Endothelial cell of umbilical vein (primary cell): Measurements from ENCODE around the gene OXA1L. TPM values are rescaled to one million over a fixed set of nuclear protein-coding genes. Genes with fewer than 3 reads are reported as not detected.
A peak's percentile ranks its signal among the peaks of the same experiment; 100 is the strongest.

Experiments used
- Bru-seq: library from RNA; stranded (reverse); fragments of 400-500 nt; gene quantifications from one replicate; lab custom pipeline; 2021; lab: Mats Ljungman, UMichigan
- BruChase-seq, 2 experiments: library from RNA; stranded (reverse); fragments of 400-500 nt; gene quantifications; one replicate each; lab custom pipeline; 2021; lab: Mats Ljungman, UMichigan
- BruUV-seq: library from RNA; stranded (reverse); fragments of 400-500 nt; replicated peaks from 2 replicates; lab custom pipeline; 2021; lab: Mats Ljungman, UMichigan
- CTCF ChIA-PET: fragments of 300-600, 350-600 bp; sonication (Branson Sonifier 250); formaldehyde crosslinking; loops from one replicate; lab custom pipeline; 2021; ENCODE audit warnings: antibody characterized with exemption, inconsistent platforms; lab: Charles Lee
- POLR2A ChIA-PET: fragments of 300-600, 350-600 bp; sonication (Branson Sonifier 250); formaldehyde crosslinking; loops from one replicate; lab custom pipeline; 2021; ENCODE audit warnings: antibody characterized with exemption, inconsistent platforms; lab: Charles Lee
- DNase-seq: peaks from one replicate; pipeline ENCODE4 v3.0.0-alpha.2; 2011; ENCODE audit warnings: low read depth, low spot score
- FAIRE-seq: peaks from 2 replicates; lab custom pipeline; 2011; peaks lifted over from hg19 to GRCh38; lab: Jason Lieb, UNC
- H2AFZ ChIP-seq: 2 replicates; pipeline ENCODE4 v1.6.0; 2012; ENCODE audit warnings: low read depth, low read length, control low read depth, inconsistent platforms
- H3K27ac ChIP-seq: 2 replicates; pipeline ENCODE4 v1.5.1; 2011; ENCODE audit warnings: low read depth, mild to moderate bottlenecking, control low read depth, low read length, moderate library complexity; ENCODE audit not compliant: insufficient read depth
- H3K27me3 ChIP-seq, 2 experiments: 2 replicates each; pipeline versions ENCODE4 v1.6.0 to v1.6.1; 2011; ENCODE audit warnings: low read length in 2 of 2, mixed read lengths in 1 of 2; ENCODE audit not compliant: control insufficient read depth in 2 of 2, insufficient read depth in 2 of 2
- H3K36me3 ChIP-seq, 2 experiments: 2 replicates in 1 of 2; 3 replicates in 1 of 2; pipeline ENCODE4 v1.5.1; 2011; ENCODE audit warnings: low read length in 2 of 2, mild to moderate bottlenecking in 1 of 2, moderate library complexity in 1 of 2; ENCODE audit not compliant: control insufficient read depth in 2 of 2, insufficient read depth in 2 of 2; ENCODE audit errors: extremely low read depth in 1 of 2
- H3K4me1 ChIP-seq: 3 replicates; pipeline ENCODE4 v1.5.1; 2011; ENCODE audit warnings: mild to moderate bottlenecking, low read length; ENCODE audit not compliant: control insufficient read depth, insufficient read depth; ENCODE audit errors: extremely low read depth
- H3K4me2 ChIP-seq: 2 replicates; pipeline ENCODE4 v1.6.1; 2011; ENCODE audit warnings: low read length, control low read depth, mixed read lengths; ENCODE audit not compliant: insufficient read depth
- H3K4me3 ChIP-seq, 3 experiments: fragments of 200-600 bp in 1 of 3; sonication (generic), shearing (Covaris generic) in 1 of 3; replicated peaks in 1 of 3; 2 replicates each; pipeline ENCODE4 v1.5.1; 2011 to 2016; ENCODE audit warnings: control low read depth in 3 of 3, low read length in 3 of 3, mild to moderate bottlenecking in 2 of 3, inconsistent platforms in 1 of 3, low read depth in 1 of 3, moderate library complexity in 1 of 3; ENCODE audit not compliant: insufficient read depth in 1 of 3
- H3K79me2 ChIP-seq: 2 replicates; pipeline ENCODE4 v1.6.0; 2012; ENCODE audit warnings: low read length, inconsistent platforms; ENCODE audit not compliant: control insufficient read depth, insufficient read depth
- H3K9ac ChIP-seq: replicated peaks from 2 replicates; pipeline ENCODE3; 2011; ENCODE audit warnings: low read length, control low read depth; ENCODE audit not compliant: insufficient read depth; ENCODE audit errors: extremely low read depth
- H3K9me1 ChIP-seq: replicated peaks from 3 replicates; pipeline ENCODE4 v1.6.0; 2011; ENCODE audit warnings: mild to moderate bottlenecking, low read length; ENCODE audit not compliant: control insufficient read depth, insufficient read depth; ENCODE audit errors: extremely low read depth
- H3K9me3 ChIP-seq: replicated peaks from 2 replicates; pipeline ENCODE4 v1.5.1; 2012; ENCODE audit warnings: low read length, inconsistent platforms; ENCODE audit not compliant: control insufficient read depth, insufficient read depth
- H4K20me1 ChIP-seq: replicated peaks from 2 replicates; pipeline ENCODE3; 2011; ENCODE audit warnings: mild to moderate bottlenecking, low read length; ENCODE audit not compliant: control insufficient read depth, insufficient read depth; ENCODE audit errors: extremely low read depth
- CTCF ChIP-seq, 2 donors: IDR thresholded peaks; 1 replicate in 1 of 2; 2 replicates in 1 of 2; pipeline ENCODE4 v1.5.1; 2011; ENCODE audit warnings: low read length in 2 of 2, mild to moderate bottlenecking in 2 of 2, moderate library complexity in 2 of 2, control low read depth in 1 of 2, inconsistent platforms in 1 of 2, low read depth in 1 of 2; ENCODE audit not compliant: insufficient read depth in 1 of 2; ENCODE audit errors: extremely low read depth in 1 of 2
- EZH2 ChIP-seq: IDR thresholded peaks from 2 replicates; pipeline ENCODE4 v1.6.1; 2012; ENCODE audit warnings: borderline replicate concordance, low read depth, mild to moderate bottlenecking, moderate library complexity, low read length, inconsistent platforms; ENCODE audit not compliant: severe bottlenecking
- FOS ChIP-seq: IDR thresholded peaks from 2 replicates; pipeline ENCODE4 v1.6.1; 2011; ENCODE audit warnings: mild to moderate bottlenecking, low read length, moderate library complexity, borderline replicate concordance; ENCODE audit not compliant: insufficient read depth
- GATA2 ChIP-seq: IDR thresholded peaks from 2 replicates; pipeline ENCODE4 v1.7.0; 2011; ENCODE audit warnings: low read depth, mild to moderate bottlenecking, moderate library complexity, mixed read lengths, low read length; ENCODE audit not compliant: insufficient read length, insufficient read depth
- JUN ChIP-seq: IDR thresholded peaks from 2 replicates; pipeline ENCODE4 v1.6.1; 2011; ENCODE audit warnings: borderline replicate concordance, low read depth; ENCODE audit not compliant: insufficient read length, insufficient read depth
- MAX ChIP-seq: IDR thresholded peaks from 2 replicates; pipeline ENCODE4 v1.6.1; 2011; ENCODE audit not compliant: insufficient read depth, insufficient read length
- MYC ChIP-seq: IDR thresholded peaks from one replicate; pipeline ENCODE4 v1.6.1; 2011; ENCODE audit warnings: mild to moderate bottlenecking, low read depth, low read length
- POLR2A ChIP-seq: IDR thresholded peaks from 2 replicates; pipeline ENCODE4 v1.6.1; 2012; ENCODE audit warnings: low read depth, mild to moderate bottlenecking, control low read depth, low read length
- POLR2AphosphoS5 ChIP-seq: IDR thresholded peaks from 2 replicates; pipeline ENCODE4 v1.6.1; 2012; ENCODE audit warnings: low read depth, mild to moderate bottlenecking, control low read depth, low read length, moderate library complexity; ENCODE audit not compliant: insufficient read depth
- dilution Hi-C: fragments of 300-500 bp; cut with MboI; formaldehyde crosslinking; loops from one replicate; pipeline ENCODE4 v1.15.0; 2019; ENCODE audit warnings: low sequenced_read_pairs; ENCODE audit not compliant: extremely low pct_ligation_motif_present
- intact Hi-C: fragments of 100-400 bp; cut with micrococcal nuclease; formaldehyde crosslinking; loops from one replicate; pipeline ENCODE4 v1.10.0; 2022
- long read RNA-seq: library from polyadenylated mRNA; stranded (forward); transcript quantifications from one replicate; pipeline ENCODE4 v2.0.0, GENCODE V29; 2021
- polyA minus RNA-seq, 3 experiments: library from RNA; depleted of rRNA, polyadenylated mRNA; stranded (reverse); fragments of >200 nt; gene quantifications; 1 replicate in 1 of 3; 2 replicates in 2 of 3; pipeline ENCODE4 v1.2.3, GENCODE V29; 2011
- polyA plus RNA-seq, 4 experiments: library from polyadenylated mRNA; depleted of rRNA in 3 of 4; stranded (reverse) in 3 of 4; unstranded in 1 of 4; fragments of >200 nt; gene quantifications; 2 replicates each; pipeline versions ENCODE4 v1.2.1 to v1.2.3, GENCODE V29; 2011 to 2012; ENCODE audit warnings: missing spikeins in 1 of 4
- total RNA-seq: library from RNA; stranded (reverse); gene quantifications from 2 replicates; pipeline ENCODE4 v1.2.3, GENCODE V29; 2021

Gene OXA1L
- total RNA-seq = 200 and 212 TPM in 2 replicates
- 294 and 328 TPM in 2 replicates for polyA plus RNA-seq
- 239 and 266 TPM in 2 replicates for polyA plus RNA-seq (2011; cell fraction: cytosol; rRNA removed)
- 693 and 713 TPM in 2 replicates for polyA plus RNA-seq (2011; cell fraction: nucleus; rRNA removed)
- 174 and 186 TPM in 2 replicates for polyA plus RNA-seq (2012)
- polyA minus RNA-seq = 244 and 257 TPM in 2 replicates
- 122 TPM for polyA minus RNA-seq (2011; cell fraction: cytosol; rRNA and poly(A)+ RNA removed)
- 150 and 181 TPM in 2 replicates for polyA minus RNA-seq (2011; cell fraction: nucleus; rRNA and poly(A)+ RNA removed)
- percentile 97 among the genes with signal in this experiment for Bru-seq, nascent RNA
- BruChase-seq, experiment 1, labeled RNA remaining after a 6-hour chase = percentile 97 among the genes with signal in this experiment
- BruChase-seq, experiment 2, labeled RNA remaining after a 2-hour chase = percentile 98 among the genes with signal in this experiment
- long read RNA-seq, transcript OXA1L-201 (10 exons, 1,719 nt) = major isoform, 386 of 466 reads
- long read RNA-seq, partial matches to known transcripts = 25 of 466 reads
- long read RNA-seq, other reads (novel, unspliced or antisense) = 54 of 466 reads

GRCh38 chr14:22766457-22767322, at the start of gene OXA1L:
TSS of gene OXA1L (plus strand) at chr14:22766688. CDS start at chr14:22766702, 14 bp downstream.
- Histone ChIP-seq H2AFZ (peak within 1 kb of the TSS; percentile 90), H3K4me3 (peak within 1 kb of the TSS; percentile 77 to 99 (median 92)), H3K9me3 (no peaks in the 10 kb centered on the region), H4K20me1 (no peaks in the 10 kb centered on the region), H3K9ac (peak within 1 kb of the TSS; percentile 93), H3K9me1 (no peaks in the 10 kb centered on the region), H3K27me3 (no peaks in the 10 kb centered on the region), H3K79me2 (peaks cover 26% of the 10 kb centered on the region), H3K27ac (peak within 1 kb of the TSS; percentile 84), H3K4me2 (peak within 1 kb of the TSS; percentile 96), H3K4me1 (peaks cover 24% of the 10 kb centered on the region), H3K36me3 (peaks cover 19 to 28% of the 10 kb centered on the region in 2 experiments)
- peak; percentile 97 for FAIRE-seq
- no TSS peak for BruUV-seq
- no peak for TF ChIP-seq FOS
- TF ChIP-seq GATA2 = no peak
- TF ChIP-seq MAX = peak; percentile 39
- peak; percentile 81 for TF ChIP-seq POLR2A
- no peak for TF ChIP-seq EZH2
- TF ChIP-seq MYC = no peak
- no peak for TF ChIP-seq CTCF (IDR thresholded peaks at IDR 0.05; ENCODE audit: extremely low read depth in 1 of 2, insufficient read depth in 1 of 2, low read depth in 1 of 2, low read length in 2 of 2)
- peak; percentile 62 for TF ChIP-seq POLR2AphosphoS5
- no peak for TF ChIP-seq JUN
- CTCF ChIA-PET = interaction anchor here (1.0 to 3.0 kb wide), 21 partner anchors 14 to 238 kb away, joined by 3 to 49 read pairs (median 5); no protein-coding TSS in a partner anchor
- POLR2A ChIA-PET = interaction anchor here (0.6 to 1.2 kb wide), 5 partner anchors 11 to 177 kb away, joined by 3 read pairs; partner anchors contain the start of gene DAD1
- dilution Hi-C loops (no loop called here), intact Hi-C loops (loop anchor here (1.0 to 5.0 kb wide), 9 partner anchors 26 to 209 kb away; partner anchors contain the start of gene DAD1)
- peak; percentile 98 for DNase-seq
